ENCODE results near the gene ZNF560.
"Not testable (repeated sequence)": the region's sequence is repeated elsewhere in the genome, so short reads cannot be mapped to it uniquely, and the experiment has no call there.

DNA sequence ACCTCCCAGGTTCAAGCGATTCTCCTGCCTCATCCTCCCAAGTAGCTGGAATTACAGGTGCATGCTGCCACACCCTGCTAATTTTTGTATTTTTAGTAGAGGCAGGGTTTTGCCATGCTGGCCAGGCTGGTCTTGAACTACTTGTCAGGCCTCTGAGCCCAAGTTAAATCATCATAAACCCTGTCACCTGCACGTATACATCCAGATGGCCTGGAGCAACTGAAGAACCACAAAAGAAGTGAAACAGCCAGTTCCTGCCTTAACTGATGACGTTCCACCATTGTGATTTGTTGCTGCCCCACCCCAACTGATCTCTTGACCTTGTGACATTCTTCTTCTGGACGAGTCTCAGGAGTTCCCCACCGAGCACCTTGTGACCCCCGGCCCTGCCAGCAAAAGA, 40.8 kb upstream of the ZNF560 start:
- TF ChIP-seq, protein P1, sequence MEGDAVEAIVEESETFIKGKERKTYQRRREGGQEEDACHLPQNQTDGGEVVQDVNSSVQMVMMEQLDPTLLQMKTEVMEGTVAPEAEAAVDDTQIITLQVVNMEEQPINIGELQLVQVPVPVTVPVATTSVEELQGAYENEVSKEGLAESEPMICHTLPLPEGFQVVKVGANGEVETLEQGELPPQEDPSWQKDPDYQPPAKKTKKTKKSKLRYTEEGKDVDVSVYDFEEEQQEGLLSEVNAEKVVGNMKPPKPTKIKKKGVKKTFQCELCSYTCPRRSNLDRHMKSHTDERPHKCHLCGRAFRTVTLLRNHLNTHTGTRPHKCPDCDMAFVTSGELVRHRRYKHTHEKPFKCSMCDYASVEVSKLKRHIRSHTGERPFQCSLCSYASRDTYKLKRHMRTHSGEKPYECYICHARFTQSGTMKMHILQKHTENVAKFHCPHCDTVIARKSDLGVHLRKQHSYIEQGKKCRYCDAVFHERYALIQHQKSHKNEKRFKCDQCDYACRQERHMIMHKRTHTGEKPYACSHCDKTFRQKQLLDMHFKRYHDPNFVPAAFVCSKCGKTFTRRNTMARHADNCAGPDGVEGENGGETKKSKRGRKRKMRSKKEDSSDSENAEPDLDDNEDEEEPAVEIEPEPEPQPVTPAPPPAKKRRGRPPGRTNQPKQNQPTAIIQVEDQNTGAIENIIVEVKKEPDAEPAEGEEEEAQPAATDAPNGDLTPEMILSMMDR (IDR thresholded peaks at IDR 0.05) = not testable (repeated sequence)
- not testable (repeated sequence) for TF ChIP-seq POLR2A (IDR thresholded peaks at IDR 0.05)
